HG03045 (cell line): Measurements from ENCODE around the gene ATP8B4.

Experiments
- ATAC-seq: cut with Tn5 transposase; IDR thresholded peaks from one replicate; pipeline ENCODE4 v1.9.1; 2021; ENCODE audit warnings: mild to moderate bottlenecking, moderate library complexity; ENCODE audit not compliant: unreplicated experiment

Gene ATP8B4

GRCh38 chr15:49875392-49875791, 243.6 kb downstream of the ATP8B4 start:
- ATAC-seq = no peak

DNA sequence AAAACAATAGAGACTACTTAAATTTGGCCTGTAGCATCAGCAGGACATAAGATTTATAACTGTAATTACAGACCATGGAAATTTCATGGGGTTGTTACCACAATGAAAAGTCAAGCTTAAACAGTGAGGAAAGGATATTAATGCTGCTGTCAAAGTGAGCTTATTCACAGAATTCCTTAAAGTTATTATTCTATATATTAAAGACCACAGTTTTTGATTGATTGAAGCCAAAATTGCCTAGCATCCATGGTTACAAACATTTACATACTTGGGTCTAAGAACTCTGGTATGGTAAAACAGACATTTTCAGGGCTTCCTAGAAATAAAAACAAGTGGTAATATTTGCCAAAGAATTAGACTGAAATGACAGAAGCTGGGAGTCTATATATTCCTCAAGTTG, 248.6 kb downstream of the ATP8B4 start:
- ATAC-seq = no peak

- no peak for ATAC-seq
These were observed 250.7 kb downstream of the ATP8B4 start for GRCh38 chr15:49868348-49868747.

- no peak for ATAC-seq
These were observed 252.9 kb downstream of the ATP8B4 start for GRCh38 chr15:49865925-49866757.

GRCh38 chr15:49864251-49864650, 254.8 kb downstream of the ATP8B4 start:
- ATAC-seq = no peak

GRCh38 chr15:49863431-49864224, 255.4 kb downstream of the ATP8B4 start:
- no peak for ATAC-seq

- ATAC-seq = no peak
These were observed 258.9 kb downstream of the ATP8B4 start for GRCh38 chr15:49860101-49860500.

- no peak for ATAC-seq
These were observed 261.2 kb downstream of the ATP8B4 start for GRCh38 chr15:49857496-49858475.

DNA sequence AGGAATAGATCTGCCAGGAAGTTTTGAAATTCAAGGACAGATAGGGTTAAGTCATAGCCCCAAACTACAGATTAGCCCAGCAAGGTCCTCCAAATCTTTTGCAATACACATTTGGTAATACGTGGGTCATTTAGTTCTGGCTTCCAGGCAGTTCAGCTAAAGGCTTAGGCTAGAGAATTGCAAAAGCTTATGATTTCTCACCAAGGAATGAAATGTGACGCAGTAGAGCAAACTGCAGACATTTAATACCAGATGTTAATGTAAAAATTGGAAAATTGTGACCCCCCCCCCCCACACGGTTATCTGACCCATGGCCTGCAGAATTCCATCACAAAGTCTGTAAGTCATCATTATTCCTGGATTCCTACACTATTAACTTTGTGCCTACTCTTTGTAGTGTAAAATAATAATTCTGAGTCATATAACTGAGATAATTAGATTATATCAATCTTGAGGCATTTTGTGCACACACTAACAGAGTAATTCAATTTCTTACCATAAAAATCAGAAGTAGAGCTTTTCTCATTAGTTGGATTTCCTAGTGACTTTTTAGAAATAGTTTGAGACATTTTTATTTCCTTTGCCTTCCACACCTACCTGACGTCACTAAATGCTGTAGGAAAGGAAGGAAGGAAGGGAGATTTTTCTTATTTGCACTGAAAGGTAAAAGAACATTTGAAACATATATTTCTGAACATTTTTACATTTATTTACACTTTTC, 263.0 kb downstream of the ATP8B4 start:
- no peak for ATAC-seq

GRCh38 chr15:49852756-49853155, 266.3 kb downstream of the ATP8B4 start:
- ATAC-seq = no peak

DNA sequence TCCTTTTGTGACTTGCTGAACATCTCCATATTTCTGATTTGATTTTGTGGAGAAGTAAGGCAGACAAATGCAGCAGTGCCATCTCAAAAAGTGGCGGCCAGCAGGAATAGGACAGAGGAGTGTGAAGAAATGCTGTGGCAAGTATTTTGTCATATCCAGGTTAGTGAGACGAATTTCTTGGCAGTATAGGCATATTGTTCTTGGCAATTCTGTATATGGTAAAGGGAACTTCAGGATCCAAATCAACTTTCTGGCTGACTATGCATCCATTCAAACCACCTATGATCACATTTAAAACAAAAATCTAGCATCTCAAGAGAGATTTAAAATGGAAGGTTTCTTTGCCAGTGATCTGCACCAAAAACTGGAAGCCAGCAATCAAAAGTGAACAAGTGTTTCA, 270.2 kb downstream of the ATP8B4 start:
- ATAC-seq = no peak

DNA sequence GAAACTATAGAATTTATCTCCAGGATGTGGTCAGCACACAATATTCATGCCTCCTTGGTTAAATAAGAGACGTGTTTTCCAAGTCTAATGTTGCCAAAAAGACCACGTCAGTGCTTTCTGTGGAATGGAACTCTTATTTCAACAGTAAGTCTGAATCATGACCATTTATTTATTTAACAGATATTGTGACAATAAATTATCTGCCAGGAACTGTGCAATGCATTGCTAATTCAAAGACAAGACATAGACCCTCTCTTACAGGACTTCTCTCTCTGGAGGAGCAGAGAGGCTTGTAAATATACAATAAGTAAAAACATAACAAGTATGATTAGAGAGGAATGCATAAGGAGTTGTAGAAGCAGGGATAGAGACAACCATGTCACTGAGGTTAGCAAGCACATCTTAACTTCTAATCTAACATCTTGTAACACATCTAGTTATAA, 270.7 kb downstream of the ATP8B4 start:
- ATAC-seq = no peak

DNA sequence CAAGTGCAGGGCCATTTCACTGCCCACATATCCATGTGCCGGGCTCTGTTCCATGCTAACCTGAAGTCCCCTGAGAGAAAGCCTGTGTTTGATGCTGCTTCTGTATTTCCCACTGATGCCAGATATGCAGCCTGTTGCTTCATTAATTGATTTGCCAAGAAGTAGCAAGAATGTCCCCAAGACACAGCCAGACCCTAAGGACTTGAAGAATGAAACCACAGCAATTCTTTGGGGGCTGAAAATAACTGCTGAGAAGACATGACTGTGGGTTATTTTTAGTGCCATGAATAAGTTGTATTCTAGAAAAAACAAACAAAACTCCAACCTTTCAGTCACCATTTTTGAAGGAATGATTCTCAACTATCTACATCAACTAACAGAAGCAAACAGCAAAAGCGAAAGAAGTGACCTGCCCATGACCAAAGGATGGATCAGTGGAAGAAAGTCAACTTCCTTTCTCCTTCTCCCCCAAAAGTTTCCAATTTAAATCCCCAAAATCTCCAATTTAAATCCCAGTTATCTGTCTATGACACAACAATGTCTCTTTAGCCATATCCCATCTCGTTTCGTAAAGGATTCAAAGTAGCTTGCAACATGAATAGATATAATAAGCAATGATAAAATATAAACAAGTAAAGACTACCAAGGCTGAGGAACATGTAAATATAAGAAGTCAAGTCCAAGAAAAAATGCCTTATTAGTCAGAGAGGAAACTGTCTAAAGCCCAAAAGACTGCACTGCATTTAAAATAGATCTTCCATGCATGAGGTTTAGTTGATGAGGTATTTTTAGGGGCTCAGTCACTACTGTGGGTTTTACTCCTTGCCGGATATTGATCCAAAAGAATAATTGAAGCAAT, 271.4 kb downstream of the ATP8B4 start:
- no peak for ATAC-seq

DNA sequence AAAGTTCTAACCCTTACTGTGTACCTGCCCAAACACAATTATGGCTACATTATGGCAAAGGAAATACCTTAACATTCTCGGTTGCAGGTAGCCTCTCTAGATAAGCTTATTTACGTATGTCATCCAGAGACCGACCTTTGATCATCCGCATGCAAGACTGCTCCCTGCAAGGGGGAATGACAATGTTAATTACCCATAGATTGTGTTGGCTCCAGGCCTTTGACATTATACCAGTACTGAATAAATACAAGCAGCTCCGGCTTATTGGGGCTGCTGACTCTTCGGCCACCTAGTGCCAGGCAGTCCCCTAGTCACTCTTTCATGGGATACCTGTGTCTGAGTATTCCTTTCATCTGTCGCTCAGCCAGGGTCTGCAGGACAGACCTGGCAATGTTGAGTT, 274.6 kb downstream of the ATP8B4 start:
- ATAC-seq = no peak

GRCh38 chr15:49843725-49844124, 275.3 kb downstream of the ATP8B4 start:
- ATAC-seq = no peak

DNA sequence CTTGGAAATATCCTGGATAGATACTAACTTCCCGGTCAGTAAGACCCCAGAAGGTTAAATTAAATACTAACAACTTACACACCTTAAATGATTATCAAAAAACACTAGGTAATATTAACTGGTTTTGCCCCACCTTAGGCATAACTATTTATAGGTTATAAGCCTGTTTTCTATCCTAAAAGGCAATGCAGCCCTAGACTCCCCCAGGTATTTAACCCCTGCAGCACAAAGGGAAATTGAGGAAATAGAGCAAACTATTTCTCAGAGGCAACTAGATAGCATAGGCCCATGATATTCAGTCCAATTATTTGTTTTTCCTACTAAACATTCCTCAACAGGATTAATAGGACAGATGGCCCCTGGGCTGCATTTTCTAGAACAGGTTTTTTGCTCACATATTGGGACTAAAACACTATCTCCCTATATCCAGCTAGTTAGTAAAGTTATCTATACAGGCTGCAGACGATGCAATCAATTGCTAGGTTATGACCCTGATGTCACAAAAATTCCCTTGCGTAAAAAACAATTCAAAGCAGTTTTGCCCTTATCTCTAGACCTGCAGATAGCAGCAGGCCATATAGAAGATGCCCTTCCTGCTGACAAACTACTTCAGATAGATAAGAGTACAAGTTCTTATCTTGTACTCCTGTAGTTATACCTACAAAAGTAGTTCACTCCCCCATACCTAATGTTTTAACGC, 276.9 kb downstream of the ATP8B4 start:
- no peak for ATAC-seq

DNA sequence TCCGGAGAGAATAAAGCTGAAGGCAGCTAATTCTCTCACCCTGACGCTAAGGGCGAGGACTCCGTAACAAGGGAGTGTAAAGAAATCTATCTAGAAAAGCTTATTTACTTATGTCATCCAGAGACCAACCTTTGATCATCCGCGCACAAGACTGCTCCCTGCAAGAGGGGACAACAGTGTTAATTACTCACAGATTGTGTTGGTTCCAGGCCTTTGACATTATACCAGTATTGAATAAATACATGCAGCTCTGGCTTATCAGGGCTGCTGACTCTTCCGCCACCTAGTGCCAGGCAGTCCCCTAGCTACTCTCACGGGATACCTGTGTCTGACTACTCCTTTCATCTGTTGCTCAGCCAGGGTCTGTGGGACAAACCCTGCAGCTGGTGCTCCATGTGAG, 286.5 kb downstream of the ATP8B4 start:
- ATAC-seq = no peak

- ATAC-seq = no peak
These were observed 287.6 kb downstream of the ATP8B4 start for GRCh38 chr15:49831206-49831965.
